SK-N-SH treated with all-trans-retinoic acid at 6 μM for 48 hours (cell line): ENCODE data around the gene ADORA3.

Source experiments
- BACH2 ChIP-seq: fragments of 250-450 bp; sonication (Bioruptor Pico); IDR thresholded peaks from 2 replicates; pipeline ENCODE4 v1.9.0; 2021; ENCODE audit warnings: mild to moderate bottlenecking, borderline replicate concordance
- CREB5 ChIP-seq: fragments of 250-450 bp; sonication (Bioruptor Pico); IDR thresholded peaks from 2 replicates; pipeline ENCODE4 v1.5.1; 2020; ENCODE audit warnings: low read depth, mild to moderate bottlenecking, moderate library complexity
- ESRRG ChIP-seq: fragments of 250-450 bp; sonication (Bioruptor Pico); IDR thresholded peaks from 2 replicates; pipeline ENCODE4 v1.6.1; 2021; ENCODE audit warnings: mild to moderate bottlenecking
- POU6F1 ChIP-seq: fragments of 250-450 bp; sonication (Bioruptor Pico); IDR thresholded peaks from 2 replicates; pipeline ENCODE4 v1.8.0; 2021; ENCODE audit warnings: low read depth, mild to moderate bottlenecking, moderate library complexity, borderline replicate concordance
- PPARA ChIP-seq: fragments of 250-450 bp; sonication (Bioruptor Pico); IDR thresholded peaks from 2 replicates; pipeline ENCODE4 v1.5.0; 2020; ENCODE audit warnings: mild to moderate bottlenecking, borderline replicate concordance
- RARB ChIP-seq: fragments of 250-450 bp; sonication (Bioruptor Pico); IDR thresholded peaks from 2 replicates; pipeline ENCODE4 v1.8.0; 2021; ENCODE audit warnings: mild to moderate bottlenecking, moderate library complexity
- SNAI2 ChIP-seq: fragments of 250-450 bp; sonication (Bioruptor Pico); IDR thresholded peaks from 2 replicates; pipeline ENCODE4 v1.5.0; 2020; ENCODE audit warnings: mild to moderate bottlenecking, moderate library complexity
- TOX ChIP-seq: fragments of 250-450 bp; sonication (Bioruptor Pico); IDR thresholded peaks from 2 replicates; pipeline ENCODE4 v1.8.0; 2021; ENCODE audit warnings: mild to moderate bottlenecking, moderate library complexity, borderline replicate concordance
- ZNF565 ChIP-seq: fragments of 450-650 bp; formaldehyde crosslinking; conservative IDR thresholded peaks from 2 replicates; pipeline ENCODE4 v1.5.0; 2020; ENCODE audit warnings: low read depth, mild to moderate bottlenecking, moderate library complexity
- TF ChIP-seq, protein P1 (sequence below): fragments of 250-450 bp; sonication (Bioruptor Pico); IDR thresholded peaks from 2 replicates; pipeline ENCODE4 v1.8.0; 2020; ENCODE audit warnings: mild to moderate bottlenecking, moderate library complexity, borderline replicate concordance

DNA sequence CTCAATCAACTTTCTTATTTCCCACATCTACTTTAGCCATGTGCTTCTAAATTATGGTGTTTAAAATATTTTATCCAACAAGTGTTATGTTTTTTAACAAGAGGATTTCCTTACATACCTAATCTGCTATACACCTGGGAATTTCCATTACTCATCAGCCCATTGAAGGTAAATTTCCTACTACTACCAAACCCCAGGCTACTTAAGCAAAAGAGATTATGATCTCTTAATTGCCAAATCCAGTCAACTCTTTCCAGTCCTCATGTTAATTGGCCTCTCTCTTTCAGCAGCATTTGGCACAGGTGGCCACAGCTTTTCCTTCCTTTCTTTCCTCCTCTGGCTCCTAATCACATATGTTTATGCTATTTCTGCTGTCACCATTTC lies 34.7 kb downstream of the ADORA3 start:
- TF ChIP-seq ZNF565 (CRISPR knock-in tag) (no peak), ESRRG (CRISPR knock-in tag) (no peak), PPARA (CRISPR knock-in tag) (no peak), CREB5 (CRISPR knock-in tag) (no peak), TOX (no peak), BACH2 (no peak), POU6F1 (CRISPR knock-in tag) (no peak), SNAI2 (CRISPR knock-in tag) (no peak), RARB (no peak)
- TF ChIP-seq, protein P1, sequence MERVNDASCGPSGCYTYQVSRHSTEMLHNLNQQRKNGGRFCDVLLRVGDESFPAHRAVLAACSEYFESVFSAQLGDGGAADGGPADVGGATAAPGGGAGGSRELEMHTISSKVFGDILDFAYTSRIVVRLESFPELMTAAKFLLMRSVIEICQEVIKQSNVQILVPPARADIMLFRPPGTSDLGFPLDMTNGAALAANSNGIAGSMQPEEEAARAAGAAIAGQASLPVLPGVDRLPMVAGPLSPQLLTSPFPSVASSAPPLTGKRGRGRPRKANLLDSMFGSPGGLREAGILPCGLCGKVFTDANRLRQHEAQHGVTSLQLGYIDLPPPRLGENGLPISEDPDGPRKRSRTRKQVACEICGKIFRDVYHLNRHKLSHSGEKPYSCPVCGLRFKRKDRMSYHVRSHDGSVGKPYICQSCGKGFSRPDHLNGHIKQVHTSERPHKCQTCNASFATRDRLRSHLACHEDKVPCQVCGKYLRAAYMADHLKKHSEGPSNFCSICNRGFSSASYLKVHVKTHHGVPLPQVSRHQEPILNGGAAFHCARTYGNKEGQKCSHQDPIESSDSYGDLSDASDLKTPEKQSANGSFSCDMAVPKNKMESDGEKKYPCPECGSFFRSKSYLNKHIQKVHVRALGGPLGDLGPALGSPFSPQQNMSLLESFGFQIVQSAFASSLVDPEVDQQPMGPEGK (CRISPR knock-in tag): no peak
